CD4-positive, alpha-beta T cell treated with Interleukin-15 for 4 hours (primary cell): Measurements from ENCODE around the gene LINC00237.
A peak's percentile ranks its signal among the peaks of the same experiment; 100 is the strongest.

Experiments
- DNase-seq: peaks from one replicate; pipeline ENCODE4 v3.0.0-alpha.2; 2020; ENCODE audit warnings: low spot score

Gene LINC00237

DNA sequence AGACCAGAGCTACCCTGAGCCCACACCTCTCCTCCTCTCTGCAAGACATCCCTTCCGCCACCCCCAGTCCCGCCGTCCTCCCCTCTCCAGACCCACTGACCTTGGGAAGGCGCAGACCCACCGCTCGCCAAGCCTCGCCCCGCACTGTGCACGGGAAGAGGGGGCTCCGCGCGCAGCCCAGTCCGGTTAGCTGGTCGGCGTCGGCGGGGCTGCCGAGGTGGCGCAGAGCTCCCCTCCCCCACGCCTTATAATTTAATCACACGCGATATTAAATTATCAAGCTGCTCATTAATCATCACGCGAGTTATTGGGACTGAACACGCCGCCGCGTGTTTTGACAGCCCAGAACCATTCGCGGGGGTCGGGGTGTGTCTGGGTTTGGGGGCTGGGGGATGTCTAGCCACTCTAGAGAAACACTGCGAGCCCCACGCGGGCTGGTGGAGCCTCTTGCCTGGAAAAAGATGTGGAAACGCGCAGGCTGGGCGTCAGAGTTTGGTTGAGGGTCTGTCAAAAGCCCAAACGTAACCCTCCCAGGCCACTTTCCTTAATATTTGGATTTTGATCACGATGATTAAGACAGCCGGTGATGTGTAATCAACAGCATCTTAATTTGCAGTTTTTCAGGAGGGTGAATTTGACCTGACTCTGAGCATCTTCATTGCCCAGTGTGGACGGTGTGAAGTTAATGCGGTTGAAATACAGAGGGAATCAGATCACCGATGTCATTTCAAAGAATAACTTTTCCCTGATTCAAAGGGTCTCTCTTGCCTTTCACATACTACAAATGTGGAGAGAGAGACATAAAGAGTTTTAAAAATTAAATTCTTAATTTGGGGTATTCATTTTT, at the start of gene LINC00237:
TSS of gene LINC00237 (minus strand) at position 188 of the 847 bp plus-strand sequence.
- DNase-seq, result no peak

- no peak for DNase-seq
Observed at GRCh38 chr20:21155268-21155667, 49.1 kb upstream of the LINC00237 start.

- DNase-seq, result no peak
Observed at GRCh38 chr20:21154692-21155091, 48.5 kb upstream of the LINC00237 start.

GRCh38 chr20:21151791-21152190, 45.6 kb upstream of the LINC00237 start:
- DNase-seq, result no peak

DNA sequence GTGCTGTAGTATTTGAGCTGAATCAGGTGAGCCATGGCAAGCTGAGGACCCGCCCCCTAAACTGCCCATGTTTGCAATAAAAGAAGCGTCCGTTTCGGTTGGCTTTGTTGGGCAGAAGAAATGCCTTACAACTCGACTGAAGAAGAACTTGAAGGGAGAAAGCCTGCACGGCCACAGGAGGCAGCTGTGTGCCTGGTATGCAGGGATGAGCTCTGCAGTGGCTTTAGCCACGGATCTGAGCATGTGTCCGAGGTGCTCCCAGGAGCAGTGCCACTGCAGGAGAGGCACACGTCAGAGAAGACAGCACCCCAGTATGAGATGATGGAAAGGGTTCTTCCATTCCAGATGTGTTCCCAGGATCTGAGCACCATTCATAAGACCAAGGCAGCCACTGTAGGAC, 43.2 kb upstream of the LINC00237 start:
- no peak for DNase-seq

DNA sequence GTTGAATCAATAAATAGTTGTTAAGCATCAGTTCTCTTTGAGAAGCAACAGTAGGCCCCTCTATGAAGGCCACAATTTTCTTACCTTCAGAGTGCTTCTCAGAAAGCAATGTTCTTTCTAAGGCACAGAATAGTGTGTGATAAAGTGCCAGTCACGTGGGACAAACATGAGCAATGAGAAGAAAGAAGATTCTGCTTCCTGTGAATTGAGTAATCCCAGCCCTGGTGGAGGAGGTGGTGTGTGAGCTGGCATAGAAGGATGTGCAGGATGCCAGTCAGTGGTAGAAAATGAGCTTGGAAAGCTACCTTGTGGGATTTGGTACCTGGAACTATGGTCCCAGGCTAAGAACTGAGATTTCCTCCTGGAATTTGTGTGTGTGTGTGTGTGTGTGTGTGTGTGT, 41.4 kb upstream of the LINC00237 start:
- no peak for DNase-seq

- DNase-seq, result no peak
Observed at GRCh38 chr20:21146215-21146614, 40.1 kb upstream of the LINC00237 start.

GRCh38 chr20:21145424-21145823, 39.3 kb upstream of the LINC00237 start:
- DNase-seq, result no peak

DNA sequence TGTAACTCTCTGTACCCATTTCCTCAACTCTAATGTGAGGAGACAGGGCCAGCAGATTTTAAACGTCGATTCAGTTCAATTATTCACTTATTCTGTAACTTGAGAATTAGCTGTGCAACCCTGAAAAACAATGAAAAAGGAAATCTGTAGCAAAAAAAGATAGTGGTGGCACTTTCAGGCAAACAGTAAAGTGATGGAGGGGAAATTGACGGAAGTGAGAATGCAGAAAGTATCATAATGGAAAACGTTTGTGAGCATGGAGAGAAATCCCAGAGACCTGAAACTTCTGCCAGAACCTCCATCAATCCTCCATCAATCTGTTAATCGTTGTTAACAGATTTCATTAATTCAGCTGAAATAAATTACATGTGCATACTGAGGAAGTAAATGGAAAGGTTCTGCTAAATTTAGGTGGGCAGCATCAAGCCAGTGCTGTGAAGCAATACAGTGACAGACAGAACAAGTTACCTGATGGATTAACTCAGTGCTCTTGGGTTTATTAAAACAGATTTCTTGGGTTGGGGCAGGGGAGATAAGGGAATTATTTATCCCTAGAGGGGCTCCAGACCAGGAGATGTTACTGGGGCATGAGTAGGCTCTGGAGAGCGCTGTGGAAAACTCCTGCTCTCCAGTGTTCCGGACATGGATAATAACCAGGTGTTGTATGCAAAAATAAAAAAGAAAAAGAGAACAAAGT, 37.2 kb upstream of the LINC00237 start:
- no peak for DNase-seq

- DNase-seq, result no peak
Observed at GRCh38 chr20:21141825-21142224, 35.7 kb upstream of the LINC00237 start.

DNA sequence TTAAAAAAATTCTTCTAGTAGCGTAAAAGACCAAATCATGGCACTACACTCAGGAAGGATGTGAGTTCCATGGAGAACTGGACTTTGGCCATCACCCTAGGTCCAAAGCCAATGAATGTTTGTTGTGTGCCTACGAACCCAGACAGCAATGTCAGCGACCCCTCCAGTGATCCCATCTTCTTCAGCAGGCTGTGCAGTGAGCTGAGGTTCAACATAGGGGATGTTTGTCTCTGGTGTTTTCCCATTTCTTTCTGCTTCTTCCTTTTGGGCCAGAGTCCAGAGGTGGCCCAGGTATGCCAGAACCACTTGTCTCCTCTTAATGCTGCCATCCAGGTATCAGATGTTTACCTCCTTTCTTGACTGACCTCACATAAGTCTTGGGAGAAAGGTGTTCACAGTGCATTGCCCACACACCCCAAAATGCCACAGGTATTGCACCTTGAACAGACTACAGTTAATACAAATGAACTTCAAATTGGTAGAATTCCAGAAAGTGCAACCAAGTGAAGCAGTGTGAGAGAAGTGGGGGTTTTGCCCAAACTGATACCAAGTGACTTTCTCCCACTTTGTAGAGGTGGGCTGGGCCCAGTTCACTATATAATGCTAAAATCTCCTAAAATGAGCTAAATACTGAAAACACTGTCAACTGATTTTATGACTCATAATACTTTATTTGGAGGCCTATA, 33.9 kb upstream of the LINC00237 start:
- no peak for DNase-seq

DNA sequence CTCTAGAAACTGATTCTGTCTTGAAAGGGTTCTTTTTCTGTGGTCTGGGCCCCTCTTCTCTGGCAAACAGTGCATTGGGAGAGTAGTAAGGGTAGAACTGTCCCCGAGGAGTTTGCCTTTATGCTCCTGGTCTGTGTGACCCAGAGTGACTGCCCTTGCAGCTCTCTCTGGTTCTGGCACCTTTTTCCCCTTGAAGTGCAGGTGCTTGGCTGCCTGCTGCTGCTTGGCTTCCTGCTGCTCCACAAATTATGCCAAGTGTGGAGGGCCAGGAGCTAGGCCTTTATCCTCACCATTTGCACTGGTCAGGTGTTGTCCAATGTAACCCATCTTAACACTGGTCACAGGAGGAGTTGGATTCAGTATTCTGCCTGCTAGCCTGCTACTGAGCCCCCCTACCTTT, 30.9 kb upstream of the LINC00237 start:
- no peak for DNase-seq

- DNase-seq, result no peak
Observed at GRCh38 chr20:21136015-21136732, 30.0 kb upstream of the LINC00237 start.

- DNase-seq, result no peak
Observed at GRCh38 chr20:21134883-21135493, 28.8 kb upstream of the LINC00237 start.

GRCh38 chr20:21133917-21134622, 27.9 kb upstream of the LINC00237 start:
- DNase-seq, result no peak

- DNase-seq, result no peak
Observed at GRCh38 chr20:21133404-21133803, 27.2 kb upstream of the LINC00237 start.

DNA sequence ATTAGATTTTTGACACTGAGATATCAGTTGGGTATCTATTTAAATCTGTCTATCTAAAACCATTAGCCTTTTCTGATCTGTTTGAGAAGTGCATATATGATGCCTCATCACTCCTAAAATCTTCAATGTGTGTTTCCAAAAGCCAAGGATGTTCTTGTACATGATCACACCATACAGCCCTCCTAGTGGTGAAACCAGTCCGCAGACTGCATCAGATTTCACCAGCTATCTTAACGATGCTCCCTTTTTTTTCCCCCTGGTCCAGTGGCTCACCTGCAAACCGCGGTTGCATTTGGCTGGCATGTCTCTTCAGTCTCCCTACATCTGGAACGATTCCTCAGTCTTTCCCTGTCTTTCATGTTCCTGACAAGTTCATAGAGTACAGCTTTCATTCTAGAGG, 23.7 kb upstream of the LINC00237 start:
- DNase-seq, result no peak

DNA sequence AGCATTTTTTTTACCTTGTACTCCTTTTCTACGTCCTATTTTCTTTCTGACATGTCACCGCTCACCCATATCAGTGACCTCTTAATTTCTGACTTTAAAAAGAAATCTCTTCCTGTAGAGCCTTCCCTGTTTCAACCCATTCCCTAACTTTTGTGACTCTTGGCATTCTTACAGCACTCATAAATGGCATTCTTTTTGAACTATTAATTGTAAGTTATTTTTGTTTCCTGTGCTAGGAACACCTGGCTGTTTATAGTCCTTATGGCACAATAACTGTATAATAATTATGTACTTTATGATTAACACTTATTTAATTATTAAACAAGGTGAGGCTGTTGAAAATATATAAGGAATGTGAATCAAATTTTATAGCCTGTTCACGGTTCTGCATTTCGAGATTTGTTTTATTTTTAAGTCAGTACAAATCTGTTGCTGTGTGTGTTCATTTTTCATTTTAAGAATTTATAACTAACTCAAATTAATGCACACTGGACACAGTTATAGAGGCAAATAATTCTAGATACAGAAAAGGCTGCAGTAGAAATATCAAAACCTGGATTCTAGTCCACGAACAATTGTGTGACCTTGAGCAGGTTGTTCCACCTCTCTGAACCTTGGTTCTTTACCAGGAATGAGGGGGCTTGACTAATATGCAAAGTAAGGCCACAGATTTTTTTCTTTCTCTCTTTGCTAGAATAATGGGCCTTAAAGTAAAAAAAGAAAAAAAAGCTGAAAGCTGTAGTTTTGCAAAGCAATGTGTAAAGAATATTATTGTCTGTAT, 21.2 kb upstream of the LINC00237 start:
- no peak for DNase-seq

- DNase-seq, result no peak
Observed at GRCh38 chr20:21126581-21126870, 20.4 kb upstream of the LINC00237 start.

- peak; percentile 97 for DNase-seq
Observed at GRCh38 chr20:21125849-21126580, 19.9 kb upstream of the LINC00237 start, which contains the start of gene KIZ. KIZ (plus strand) TSS chr20:21126082; CDS start chr20:21126116, 34 bp downstream.
